Thyroid gland (tissue), 4 donors: Measurements from ENCODE around the gene COL13A1. TPM values are rescaled to one million over a fixed set of nuclear protein-coding genes. Genes with fewer than 3 reads are reported as not detected.

Source experiments
- DNase-seq, 2 donors: peaks; one replicate each; pipeline ENCODE4 v3.0.0-alpha.2; 2019
- H3K27ac ChIP-seq, 3 donors: fragments of 200-600 bp; sonication (generic); 1 replicate in 2 of 3; 2 replicates in 1 of 3; pipeline ENCODE4 v1.5.1; 2016 to 2019; ENCODE audit warnings: mild to moderate bottlenecking in 1 of 3, moderate library complexity in 1 of 3
- H3K27me3 ChIP-seq: fragments of 200-600 bp; sonication (generic); one replicate; pipeline ENCODE4 v1.5.1; 2019
- H3K36me3 ChIP-seq, 2 donors: fragments of 200-600 bp; sonication (generic); one replicate each; pipeline ENCODE4 v1.5.1; 2016 to 2019
- H3K4me1 ChIP-seq, 2 donors: fragments of 200-600 bp; sonication (generic); one replicate each; pipeline ENCODE4 v1.5.1; 2017 to 2019
- H3K4me3 ChIP-seq, 3 donors: fragments of 200-600 bp; sonication (generic); replicated peaks in 1 of 3; 1 replicate in 2 of 3; 2 replicates in 1 of 3; pipeline ENCODE4 v1.5.1; 2016; ENCODE audit warnings: mild to moderate bottlenecking in 1 of 3
- H3K9me3 ChIP-seq: fragments of 200-600 bp; sonication (generic); one replicate; pipeline ENCODE4 v1.5.1; 2017
- POLR2A ChIP-seq, 2 donors: fragments of 450-650 bp; IDR thresholded peaks; one replicate each; pipeline ENCODE4 v1.6.1; 2017; ENCODE audit warnings: antibody characterized with exemption in 2 of 2, mild to moderate bottlenecking in 2 of 2, moderate library complexity in 1 of 2
- WGBS, 2 donors: methylation state at CpG; one replicate each; pipeline ENCODE4 v1.1.5; 2017; 5-methylcytosine and 5-hydroxymethylcytosine counted together
- intact Hi-C: fragments of 100-400 bp; cut with DNase I; formaldehyde crosslinking; loops from one replicate; pipeline ENCODE4 v1.15.1; 2023
- total RNA-seq, 4 donors: library from RNA; depleted of rRNA; stranded (reverse); fragments of >200 nt; gene quantifications; one replicate each; pipeline ENCODE4 v1.2.3, GENCODE V29; 2016
- TF ChIP-seq, protein P1 (sequence below), 6 experiments: fragments of 200-600 bp in 3 of 6; fragments of 450-650 bp in 3 of 6; sonication (generic) in 3 of 6; IDR thresholded peaks; one replicate each; pipeline ENCODE4 v1.5.1; 2016 to 2019; ENCODE audit warnings: antibody characterized with exemption in 6 of 6, mild to moderate bottlenecking in 2 of 6, inconsistent platforms in 1 of 6, moderate library complexity in 1 of 6

COL13A1 gene
- total RNA-seq, 4 donors from 2014 or later: 0.22 to 2.4 (median 0.41) TPM

DNA sequence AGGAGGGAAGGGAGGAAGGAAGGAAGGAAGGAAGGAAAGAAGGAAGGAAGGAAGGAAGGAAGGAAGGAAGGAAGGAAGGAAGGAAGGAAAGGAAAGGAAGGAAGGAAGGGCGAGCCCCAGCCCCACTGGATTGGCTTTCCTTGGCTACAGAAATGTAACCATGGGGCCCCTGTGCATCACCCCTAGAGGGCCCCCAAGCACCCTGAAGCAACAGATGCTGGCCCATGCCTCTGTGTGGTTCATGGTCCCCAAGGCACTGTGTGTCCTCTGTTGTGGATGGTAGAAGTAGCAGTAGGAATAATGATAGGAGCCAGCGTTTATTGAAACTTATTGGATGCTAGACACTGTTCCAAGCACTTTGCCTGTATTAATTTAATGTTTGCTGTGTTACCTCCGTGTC lies 134.4 kb downstream of the COL13A1 start:
- Histone ChIP-seq H3K36me3 (no peaks in the 10 kb centered on the region), H3K9me3 (no peaks in the 10 kb centered on the region), H3K27ac (no peak overlapping the region), H3K4me3 (no peak overlapping the region), H3K4me1 (peaks cover 27 to 39% of the 10 kb centered on the region in 2 donors), H3K27me3 (no peaks in the 10 kb centered on the region)
- TF ChIP-seq, protein P1, sequence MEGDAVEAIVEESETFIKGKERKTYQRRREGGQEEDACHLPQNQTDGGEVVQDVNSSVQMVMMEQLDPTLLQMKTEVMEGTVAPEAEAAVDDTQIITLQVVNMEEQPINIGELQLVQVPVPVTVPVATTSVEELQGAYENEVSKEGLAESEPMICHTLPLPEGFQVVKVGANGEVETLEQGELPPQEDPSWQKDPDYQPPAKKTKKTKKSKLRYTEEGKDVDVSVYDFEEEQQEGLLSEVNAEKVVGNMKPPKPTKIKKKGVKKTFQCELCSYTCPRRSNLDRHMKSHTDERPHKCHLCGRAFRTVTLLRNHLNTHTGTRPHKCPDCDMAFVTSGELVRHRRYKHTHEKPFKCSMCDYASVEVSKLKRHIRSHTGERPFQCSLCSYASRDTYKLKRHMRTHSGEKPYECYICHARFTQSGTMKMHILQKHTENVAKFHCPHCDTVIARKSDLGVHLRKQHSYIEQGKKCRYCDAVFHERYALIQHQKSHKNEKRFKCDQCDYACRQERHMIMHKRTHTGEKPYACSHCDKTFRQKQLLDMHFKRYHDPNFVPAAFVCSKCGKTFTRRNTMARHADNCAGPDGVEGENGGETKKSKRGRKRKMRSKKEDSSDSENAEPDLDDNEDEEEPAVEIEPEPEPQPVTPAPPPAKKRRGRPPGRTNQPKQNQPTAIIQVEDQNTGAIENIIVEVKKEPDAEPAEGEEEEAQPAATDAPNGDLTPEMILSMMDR (IDR thresholded peaks at IDR 0.05): peak in 2 of 6 experiments; percentile 10 to 15
- TF ChIP-seq POLR2A (IDR thresholded peaks at IDR 0.05): no peak
- no peak for DNase-seq
- intact Hi-C loops: loop anchor here (10.0 kb wide), 1 partner anchor 161 kb away; no protein-coding TSS in a partner anchor
- 93 to 96% methylated on average over 3 of the region's 3 CpGs for WGBS, 2 donors

DNA sequence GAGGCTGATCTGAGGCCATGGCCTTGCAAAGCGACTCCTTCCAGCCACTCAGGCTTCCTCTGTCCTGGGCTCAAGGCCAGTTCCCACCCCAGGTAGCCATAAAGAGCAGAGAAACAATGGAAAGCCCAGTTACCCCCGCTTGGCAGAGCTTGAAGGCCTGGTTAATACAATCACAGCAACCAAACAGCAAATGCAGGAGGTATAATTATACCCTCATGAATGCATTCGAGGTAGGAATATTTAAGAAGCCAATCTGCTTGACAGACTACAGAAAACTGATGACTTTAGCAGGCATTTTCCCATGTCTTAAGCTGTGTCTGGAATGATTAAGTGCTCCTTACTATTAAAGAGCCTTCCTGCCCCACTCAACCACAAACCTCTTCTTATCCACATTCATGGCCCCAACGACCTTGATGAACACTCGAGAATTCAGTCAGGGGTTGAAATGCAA lies 136.9 kb downstream of the COL13A1 start:
- H3K4me3 ChIP-seq: no peak overlapping the region
- DNase-seq: peak; percentile 74 to 81
- H3K4me1 ChIP-seq: peaks cover 27 to 59% of the 10 kb centered on the region in 2 donors
- intact Hi-C loops: loop anchor here (10.0 kb wide), 1 partner anchor 164 kb away; no protein-coding TSS in a partner anchor
- no peaks in the 10 kb centered on the region for H3K9me3 ChIP-seq
- H3K36me3 ChIP-seq: no peaks in the 10 kb centered on the region
- no peaks in the 10 kb centered on the region for H3K27me3 ChIP-seq
- H3K27ac ChIP-seq: peak overlapping the region; percentile 53 to 70 (median 67)
- WGBS, 2 donors: 24 to 29% methylated on average over 4 to 5 of the region's 5 CpGs
- TF ChIP-seq, protein P1 (IDR thresholded peaks at IDR 0.05): no peak
- no peak for TF ChIP-seq POLR2A (IDR thresholded peaks at IDR 0.05)

DNA sequence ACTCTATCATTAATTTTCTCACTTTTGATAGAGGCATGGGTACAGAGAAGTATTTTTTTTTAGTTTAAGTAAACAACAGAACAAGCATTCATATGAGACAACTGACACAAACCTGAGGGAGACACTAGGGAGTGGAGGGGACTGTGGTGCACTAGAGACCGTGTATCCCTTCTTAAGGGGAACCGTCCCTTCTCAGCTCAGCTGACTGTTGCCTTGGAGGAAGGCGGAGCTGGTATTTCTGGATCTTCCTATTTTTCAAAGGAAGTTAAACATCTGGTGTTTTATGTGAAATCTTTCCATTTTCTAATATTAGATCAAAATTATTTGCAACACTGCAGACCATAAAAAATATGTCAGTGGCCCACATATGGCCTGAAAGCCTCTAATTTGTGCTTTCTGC lies 137.4 kb downstream of the COL13A1 start:
- no peaks in the 10 kb centered on the region for H3K36me3 ChIP-seq
- H3K27ac ChIP-seq: peak overlapping the region; percentile 59 to 70 (median 67)
- WGBS, 2 donors: 30 to 57% methylated on average over 3 of the region's 3 CpGs
- no peaks in the 10 kb centered on the region for H3K27me3 ChIP-seq
- intact Hi-C loops: loop anchor here (10.0 kb wide), 1 partner anchor 164 kb away; no protein-coding TSS in a partner anchor
- DNase-seq: peak in 1 of 2 donors; percentile 36
- H3K4me1 ChIP-seq: peaks cover 27 to 59% of the 10 kb centered on the region in 2 donors
- TF ChIP-seq POLR2A (IDR thresholded peaks at IDR 0.05): no peak
- TF ChIP-seq, protein P1 (IDR thresholded peaks at IDR 0.05): no peak
- H3K9me3 ChIP-seq: no peaks in the 10 kb centered on the region
- H3K4me3 ChIP-seq: no peak overlapping the region

DNA sequence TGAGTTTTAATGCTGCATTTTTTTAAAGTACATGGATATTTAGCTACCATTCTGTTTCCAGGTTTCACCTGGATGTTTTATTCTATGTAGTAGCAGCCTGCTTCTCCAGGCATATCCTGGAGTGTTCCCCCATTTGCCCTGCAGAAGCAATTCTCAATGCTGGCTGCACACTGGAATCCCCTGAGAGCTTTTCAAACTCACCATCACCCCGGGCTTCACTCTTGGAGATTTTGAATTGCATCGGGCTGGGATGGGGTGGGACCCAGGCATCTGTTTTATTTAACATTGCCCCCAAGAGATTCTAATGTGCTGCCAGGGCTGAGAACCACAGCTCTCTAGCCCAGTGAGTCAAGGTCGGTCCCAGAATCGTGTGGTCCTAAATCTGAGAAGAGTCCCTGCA lies 137.8 kb downstream of the COL13A1 start:
- H3K9me3 ChIP-seq: no peaks in the 10 kb centered on the region
- H3K36me3 ChIP-seq: no peaks in the 10 kb centered on the region
- peak overlapping the region; percentile 59 to 70 (median 67) for H3K27ac ChIP-seq
- no peak overlapping the region for H3K4me3 ChIP-seq
- no peaks in the 10 kb centered on the region for H3K27me3 ChIP-seq
- peaks cover 27 to 59% of the 10 kb centered on the region in 2 donors for H3K4me1 ChIP-seq
- intact Hi-C loops: loop anchor here (10.0 kb wide), 1 partner anchor 165 kb away; no protein-coding TSS in a partner anchor
- TF ChIP-seq, protein P1 (IDR thresholded peaks at IDR 0.05): no peak
- no peak for TF ChIP-seq POLR2A (IDR thresholded peaks at IDR 0.05)
- peak; percentile 50 to 63 for DNase-seq
- WGBS, 2 donors: 20 to 32% methylated on average over 4 of the region's 4 CpGs

DNA sequence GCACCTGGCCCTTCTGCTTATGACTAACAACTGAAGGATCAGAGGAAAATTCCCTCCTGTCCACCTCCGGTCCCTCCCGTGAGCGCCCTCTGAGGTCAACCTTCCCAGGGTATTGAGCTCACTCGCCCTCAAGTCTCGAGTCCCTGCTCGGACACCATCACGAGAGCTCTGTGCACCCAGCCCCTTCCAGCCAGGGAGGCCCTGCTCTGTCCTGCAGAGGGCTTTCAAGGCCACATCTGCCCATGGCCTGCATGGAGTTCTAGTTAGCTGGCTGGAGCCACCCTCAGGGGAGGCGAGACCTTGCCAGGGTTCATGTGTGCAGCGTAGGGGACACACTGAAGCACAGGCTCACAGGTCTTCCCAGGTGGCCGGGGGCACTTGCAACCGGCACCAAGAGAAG lies 140.0 kb downstream of the COL13A1 start:
- TF ChIP-seq POLR2A (IDR thresholded peaks at IDR 0.05): no peak
- TF ChIP-seq, protein P1 (IDR thresholded peaks at IDR 0.05): no peak
- Histone ChIP-seq H3K9me3 (no peaks in the 10 kb centered on the region), H3K27me3 (no peaks in the 10 kb centered on the region), H3K4me3 (no peak overlapping the region), H3K27ac (no peak overlapping the region), H3K36me3 (no peaks in the 10 kb centered on the region), H3K4me1 (peaks cover 27 to 62% of the 10 kb centered on the region in 2 donors)
- no peak for DNase-seq
- WGBS, 2 donors: 94 to 95% methylated on average over 10 of the region's 11 CpGs
- intact Hi-C loops: no loop called here
